Limb (tissue), 2 donors: ENCODE data around the gene HPN.
"Not testable (repeated sequence)": the region's sequence is repeated elsewhere in the genome, so short reads cannot be mapped to it uniquely, and the experiment has no call there.

Source experiments
- DNase-seq, 2 donors: peaks; one replicate each; pipeline ENCODE4 v3.0.0-alpha.2; 2016; ENCODE audit errors: extremely low spot score in 2 of 2

HPN gene

GRCh38 chr19:35083691-35084508 lies 42.4 kb downstream of the HPN start:
- DNase-seq = no peak

- DNase-seq = no peak
These were observed 42.9 kb downstream of the HPN start for GRCh38 chr19:35084509-35084762.

- DNase-seq = no peak
These were observed 44.4 kb downstream of the HPN start for GRCh38 chr19:35085947-35086346.

- no peak for DNase-seq
These were observed 44.9 kb downstream of the HPN start for GRCh38 chr19:35086455-35086854.

- no peak for DNase-seq
These were observed 45.9 kb downstream of the HPN start for GRCh38 chr19:35087393-35087792.

- no peak for DNase-seq
These were observed 46.8 kb downstream of the HPN start for GRCh38 chr19:35088131-35088913.

- DNase-seq = no peak
These were observed 48.0 kb downstream of the HPN start for GRCh38 chr19:35089554-35089953.

- no peak for DNase-seq
These were observed 48.6 kb downstream of the HPN start for GRCh38 chr19:35090160-35090505.

GRCh38 chr19:35090506-35091214 lies 49.1 kb downstream of the HPN start:
- peak; percentile 55 to 69 for DNase-seq

GRCh38 chr19:35093430-35093829 lies 51.9 kb downstream of the HPN start:
- no peak for DNase-seq

GRCh38 chr19:35093941-35094647 lies 52.6 kb downstream of the HPN start:
- no peak for DNase-seq

- no peak for DNase-seq
These were observed 53.1 kb downstream of the HPN start for GRCh38 chr19:35094656-35095055.

- no peak for DNase-seq
These were observed 54.3 kb downstream of the HPN start for GRCh38 chr19:35095667-35096368.

- DNase-seq = no peak
These were observed 57.0 kb downstream of the HPN start for GRCh38 chr19:35098413-35099049.

- no peak for DNase-seq
These were observed 57.8 kb downstream of the HPN start for GRCh38 chr19:35099155-35099896.

- no peak for DNase-seq
These were observed 58.4 kb downstream of the HPN start for GRCh38 chr19:35099897-35100275.

GRCh38 chr19:35100588-35101533 lies 59.3 kb downstream of the HPN start:
- no peak for DNase-seq

GRCh38 chr19:35101949-35102348 lies 60.4 kb downstream of the HPN start:
- DNase-seq = not testable (repeated sequence)

- DNase-seq = not testable (repeated sequence)
These were observed 62.1 kb downstream of the HPN start for GRCh38 chr19:35103614-35104013.
